GM12865 (cell line): ENCODE measurements around the gene NEGR1.

Experiments used
- DNase-seq: peaks from one replicate; pipeline ENCODE4 v3.0.0; 2010; ENCODE audit warnings: low read depth
- H3K4me3 ChIP-seq: 2 replicates; pipeline ENCODE4 v1.5.1; 2011; ENCODE audit warnings: mild to moderate bottlenecking, low read depth, low read length, control low read depth
- TF ChIP-seq, protein P1 (sequence below): IDR thresholded peaks from 2 replicates; pipeline ENCODE4 v1.5.1; 2011; ENCODE audit warnings: low read length, control low read depth, low read depth, inconsistent platforms; ENCODE audit not compliant: insufficient read depth; ENCODE audit errors: missing control alignments

The NEGR1 gene

GRCh38 chr1:72177711-72178110 is 104.6 kb downstream of the NEGR1 start:
- TF ChIP-seq, protein P1, sequence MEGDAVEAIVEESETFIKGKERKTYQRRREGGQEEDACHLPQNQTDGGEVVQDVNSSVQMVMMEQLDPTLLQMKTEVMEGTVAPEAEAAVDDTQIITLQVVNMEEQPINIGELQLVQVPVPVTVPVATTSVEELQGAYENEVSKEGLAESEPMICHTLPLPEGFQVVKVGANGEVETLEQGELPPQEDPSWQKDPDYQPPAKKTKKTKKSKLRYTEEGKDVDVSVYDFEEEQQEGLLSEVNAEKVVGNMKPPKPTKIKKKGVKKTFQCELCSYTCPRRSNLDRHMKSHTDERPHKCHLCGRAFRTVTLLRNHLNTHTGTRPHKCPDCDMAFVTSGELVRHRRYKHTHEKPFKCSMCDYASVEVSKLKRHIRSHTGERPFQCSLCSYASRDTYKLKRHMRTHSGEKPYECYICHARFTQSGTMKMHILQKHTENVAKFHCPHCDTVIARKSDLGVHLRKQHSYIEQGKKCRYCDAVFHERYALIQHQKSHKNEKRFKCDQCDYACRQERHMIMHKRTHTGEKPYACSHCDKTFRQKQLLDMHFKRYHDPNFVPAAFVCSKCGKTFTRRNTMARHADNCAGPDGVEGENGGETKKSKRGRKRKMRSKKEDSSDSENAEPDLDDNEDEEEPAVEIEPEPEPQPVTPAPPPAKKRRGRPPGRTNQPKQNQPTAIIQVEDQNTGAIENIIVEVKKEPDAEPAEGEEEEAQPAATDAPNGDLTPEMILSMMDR = no peak
- no peak overlapping the region for H3K4me3 ChIP-seq
- no peak for DNase-seq

GRCh38 chr1:72170246-72170645 is 112.1 kb downstream of the NEGR1 start:
- TF ChIP-seq, protein P1 = no peak
- no peak for DNase-seq
- no peak overlapping the region for H3K4me3 ChIP-seq

- TF ChIP-seq, protein P1 = no peak
- no peak overlapping the region for H3K4me3 ChIP-seq
- no peak for DNase-seq
Measured at GRCh38 chr1:72166426-72166825, 115.9 kb downstream of the NEGR1 start.

DNA sequence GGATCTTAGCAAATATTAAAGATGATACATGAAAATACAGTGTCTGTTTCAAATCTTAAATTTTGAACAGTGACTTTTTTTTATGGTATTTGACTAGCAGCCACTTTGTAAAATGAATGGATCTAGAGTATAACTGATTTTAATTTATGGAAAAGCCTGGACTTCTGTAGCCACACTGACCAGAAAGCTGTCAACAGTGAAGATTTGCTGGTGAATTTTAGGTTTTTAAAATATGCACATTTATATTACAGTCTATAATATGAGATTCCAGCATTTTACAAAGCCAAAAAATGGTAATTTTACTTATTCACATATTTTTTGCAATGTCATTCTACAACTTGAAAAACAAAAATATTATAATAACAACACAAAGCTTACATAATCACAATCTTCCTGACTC is 131.8 kb downstream of the NEGR1 start:
- TF ChIP-seq, protein P1 = no peak
- H3K4me3 ChIP-seq = no peak overlapping the region

DNA sequence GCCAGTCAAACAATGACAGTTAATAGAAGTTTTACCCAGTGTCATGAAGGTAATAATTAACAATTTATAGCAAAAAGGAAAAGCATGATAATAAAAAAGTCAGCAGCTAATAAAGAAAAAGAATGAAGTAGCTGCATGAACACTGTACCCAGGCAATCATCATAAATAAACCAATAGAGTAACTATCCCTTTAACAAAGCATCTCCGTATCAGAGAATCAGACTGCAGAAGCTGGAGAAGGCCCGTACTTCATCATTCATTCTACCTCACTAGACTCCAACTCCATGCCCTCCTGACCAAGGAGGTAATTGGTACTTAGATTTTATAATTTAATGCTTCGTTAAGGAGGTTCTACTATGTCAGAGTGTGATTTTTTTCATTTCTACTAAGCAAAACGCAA is 140.5 kb downstream of the NEGR1 start:
- no peak for DNase-seq
- no peak overlapping the region for H3K4me3 ChIP-seq
- TF ChIP-seq, protein P1 = no peak

More for the DNA sequence above, 131.8 kb downstream of the NEGR1 start:
- DNase-seq = no peak

- no peak overlapping the region for H3K4me3 ChIP-seq
- TF ChIP-seq, protein P1 = no peak
- no peak for DNase-seq
Measured at GRCh38 chr1:72140222-72140621, 142.1 kb downstream of the NEGR1 start.

- DNase-seq = no peak
- TF ChIP-seq, protein P1 = no peak
Measured at GRCh38 chr1:72137656-72138055, 144.7 kb downstream of the NEGR1 start.

More at GRCh38 chr1:72137656-72138055, 144.7 kb downstream of the NEGR1 start:
- H3K4me3 ChIP-seq = no peak overlapping the region
